ENCODE measurements around the gene MPL.
"Not testable (repeated sequence)": the region's sequence is repeated elsewhere in the genome, so short reads cannot be mapped to it uniquely, and the experiment has no call there.

MPL gene

GRCh38 chr1:43367026-43367903 is 29.6 kb downstream of the MPL start:
- Histone ChIP-seq H3K79me2 (no peaks in the 10 kb centered on the region), H3K27ac (peak overlapping the region; percentile 72)

GRCh38 chr1:43367904-43368645 is 30.5 kb downstream of the MPL start, which contains the start of gene ELOVL1:
Gene ELOVL1 (minus strand): TSS chr1:43368011. CDS start chr1:43365609, 2,402 bp downstream.
- TF ChIP-seq, protein P1, sequence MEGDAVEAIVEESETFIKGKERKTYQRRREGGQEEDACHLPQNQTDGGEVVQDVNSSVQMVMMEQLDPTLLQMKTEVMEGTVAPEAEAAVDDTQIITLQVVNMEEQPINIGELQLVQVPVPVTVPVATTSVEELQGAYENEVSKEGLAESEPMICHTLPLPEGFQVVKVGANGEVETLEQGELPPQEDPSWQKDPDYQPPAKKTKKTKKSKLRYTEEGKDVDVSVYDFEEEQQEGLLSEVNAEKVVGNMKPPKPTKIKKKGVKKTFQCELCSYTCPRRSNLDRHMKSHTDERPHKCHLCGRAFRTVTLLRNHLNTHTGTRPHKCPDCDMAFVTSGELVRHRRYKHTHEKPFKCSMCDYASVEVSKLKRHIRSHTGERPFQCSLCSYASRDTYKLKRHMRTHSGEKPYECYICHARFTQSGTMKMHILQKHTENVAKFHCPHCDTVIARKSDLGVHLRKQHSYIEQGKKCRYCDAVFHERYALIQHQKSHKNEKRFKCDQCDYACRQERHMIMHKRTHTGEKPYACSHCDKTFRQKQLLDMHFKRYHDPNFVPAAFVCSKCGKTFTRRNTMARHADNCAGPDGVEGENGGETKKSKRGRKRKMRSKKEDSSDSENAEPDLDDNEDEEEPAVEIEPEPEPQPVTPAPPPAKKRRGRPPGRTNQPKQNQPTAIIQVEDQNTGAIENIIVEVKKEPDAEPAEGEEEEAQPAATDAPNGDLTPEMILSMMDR (IDR thresholded peaks at IDR 0.05): no peak
- no peak within 1 kb of the TSS for H3K9ac ChIP-seq

More at GRCh38 chr1:43367026-43367903, 29.6 kb downstream of the MPL start:
- TF ChIP-seq, protein P1 (IDR thresholded peaks at IDR 0.05): no peak
- Histone ChIP-seq H3K4me2 (ENCODE audit: low read length) (peak overlapping the region; percentile 86), H3K9me3 (ENCODE audit: control insufficient read depth, low read length) (no peaks in the 10 kb centered on the region), H3K36me3 (ENCODE audit: control insufficient read depth, insufficient read depth, low read length) (no peaks in the 10 kb centered on the region), H3K9ac (no peak overlapping the region), H3K4me3 (ENCODE audit: low read depth, low read length) (peak overlapping the region; percentile 65), H3K27me3 (ENCODE audit: control insufficient read depth, insufficient read depth, low read length) (no peaks in the 10 kb centered on the region), H2AFZ (peak overlapping the region; percentile 75), H3K4me1 (peaks cover 3% of the 10 kb centered on the region)

GRCh38 chr1:43368646-43369020 is 31.0 kb downstream of the MPL start:
- H3K79me2 ChIP-seq: no peaks in the 10 kb centered on the region
- H3K4me3 ChIP-seq (ENCODE audit: low read depth, low read length): peak overlapping the region; percentile 44
- H3K4me2 ChIP-seq (ENCODE audit: low read length): peak overlapping the region; percentile 95
- H3K36me3 ChIP-seq (ENCODE audit: control insufficient read depth, insufficient read depth, low read length): no peaks in the 10 kb centered on the region
- H3K9me3 ChIP-seq (ENCODE audit: control insufficient read depth, low read length): no peaks in the 10 kb centered on the region
- peak overlapping the region; percentile 72 for H3K27ac ChIP-seq
- H3K4me1 ChIP-seq: peaks cover 3% of the 10 kb centered on the region
- no peaks in the 10 kb centered on the region for H3K27me3 ChIP-seq (ENCODE audit: control insufficient read depth, insufficient read depth, low read length)
- TF ChIP-seq, protein P1 (IDR thresholded peaks at IDR 0.05): no peak
- H3K9ac ChIP-seq: no peak overlapping the region
- peak overlapping the region; percentile 80 for H2AFZ ChIP-seq

More at GRCh38 chr1:43367904-43368645, 30.5 kb downstream of the MPL start, which contains the start of gene ELOVL1:
- Histone ChIP-seq H3K27me3 (ENCODE audit: control insufficient read depth, insufficient read depth, low read length) (no peaks in the 10 kb centered on the region), H3K4me1 (peaks cover 3% of the 10 kb centered on the region), H3K27ac (peak within 1 kb of the TSS; percentile 72), H3K79me2 (no peaks in the 10 kb centered on the region), H3K4me3 (ENCODE audit: low read depth, low read length) (peak within 1 kb of the TSS; percentile 65), H2AFZ (peak within 1 kb of the TSS; percentile 80), H3K9me3 (ENCODE audit: control insufficient read depth, low read length) (no peaks in the 10 kb centered on the region), H3K36me3 (ENCODE audit: control insufficient read depth, insufficient read depth, low read length) (no peaks in the 10 kb centered on the region), H3K4me2 (ENCODE audit: low read length) (peak within 1 kb of the TSS; percentile 95)

GRCh38 chr1:43369779-43370178 is 32.2 kb downstream of the MPL start:
- not testable (repeated sequence) for H3K27me3 ChIP-seq (ENCODE audit: control insufficient read depth, insufficient read depth, low read length); H3K27ac ChIP-seq; H3K9ac ChIP-seq; H2AFZ ChIP-seq; H3K4me2 ChIP-seq (ENCODE audit: low read length); H3K79me2 ChIP-seq; H3K9me3 ChIP-seq (ENCODE audit: control insufficient read depth, low read length); H3K4me1 ChIP-seq; H3K36me3 ChIP-seq (ENCODE audit: control insufficient read depth, insufficient read depth, low read length); H3K4me3 ChIP-seq (ENCODE audit: low read depth, low read length)

- Histone ChIP-seq H3K27me3 (ENCODE audit: control insufficient read depth, insufficient read depth, low read length) (no peaks in the 10 kb centered on the region), H3K79me2 (no peaks in the 10 kb centered on the region), H3K4me3 (ENCODE audit: low read depth, low read length) (no peak overlapping the region), H3K36me3 (ENCODE audit: control insufficient read depth, insufficient read depth, low read length) (no peaks in the 10 kb centered on the region), H3K4me1 (peaks cover 3% of the 10 kb centered on the region), H3K27ac (no peak overlapping the region), H2AFZ (no peak overlapping the region), H3K4me2 (ENCODE audit: low read length) (no peak overlapping the region), H3K9me3 (ENCODE audit: control insufficient read depth, low read length) (no peaks in the 10 kb centered on the region), H3K9ac (no peak overlapping the region)
- TF ChIP-seq, protein P1 (IDR thresholded peaks at IDR 0.05): no peak
Measured at GRCh38 chr1:43370564-43370963, 32.9 kb downstream of the MPL start.
